PC-3 (cell line): ENCODE results near the gene ZNF236. TPM values are rescaled to one million over a fixed set of nuclear protein-coding genes. Genes with fewer than 3 reads are reported as not detected.

Experiments
- ATAC-seq: fragments of 200-7000 bp; cut with Tn5 transposase; 2 replicates; pipeline ENCODE4 v1.9.1; 2020; ENCODE audit warnings: mild to moderate bottlenecking, moderate library complexity
- BruUV-seq: library from RNA; stranded (reverse); fragments of 400-500 nt; replicated peaks from 2 replicates; lab custom pipeline; 2021; lab: Mats Ljungman, UMichigan
- CTCF ChIA-PET: fragments of 300-600 bp; sonication (Branson Sonifier 250); formaldehyde crosslinking; loops from one replicate; lab custom pipeline; 2022; ENCODE audit warnings: antibody characterized with exemption; lab: Charles Lee
- POLR2A ChIA-PET: fragments of 300-600 bp; sonication (Branson Sonifier 250); formaldehyde crosslinking; loops from one replicate; lab custom pipeline; 2022; ENCODE audit warnings: antibody characterized with exemption; ENCODE audit not compliant: unreplicated experiment; lab: Charles Lee
- DNase-seq: peaks from one replicate; pipeline ENCODE4 v3.0.0-alpha.2; 2015
- H2AFZ ChIP-seq: fragments of 300-600 bp; sonication (generic); 2 replicates; pipeline ENCODE4 v1.6.0; 2016; ENCODE audit warnings: antibody characterized with exemption, low read length
- H3F3A ChIP-seq: fragments of 300-600 bp; sonication (generic); one replicate; pipeline ENCODE4 v1.6.0; 2017; ENCODE audit warnings: antibody characterized with exemption, low read length, control low read depth, mild to moderate bottlenecking; ENCODE audit not compliant: unreplicated experiment
- H3K27ac ChIP-seq: fragments of 300-600 bp; sonication (generic); 2 replicates; pipeline ENCODE4 v1.5.1; 2016; ENCODE audit warnings: mild to moderate bottlenecking, low read length
- H3K27me3 ChIP-seq: fragments of 300-600 bp; sonication (generic); 2 replicates; pipeline ENCODE4 v1.6.1; 2016; ENCODE audit warnings: low read length, mixed read lengths
- H3K36me3 ChIP-seq: fragments of 300-600 bp; sonication (generic); 2 replicates; pipeline ENCODE4 v1.6.1; 2016; ENCODE audit warnings: low read depth, mixed run types, low read length, mixed read lengths
- H3K4me1 ChIP-seq: fragments of 300-600 bp; sonication (generic); 2 replicates; pipeline ENCODE4 v1.5.1; 2016; ENCODE audit warnings: low read length; ENCODE audit not compliant: insufficient read depth
- H3K4me2 ChIP-seq: fragments of 300-600 bp; sonication (generic); 2 replicates; pipeline ENCODE4 v1.6.0; 2016; ENCODE audit warnings: low read length
- H3K4me3 ChIP-seq: fragments of 300-600 bp; sonication (generic); 2 replicates; pipeline ENCODE4 v1.5.1; 2016; ENCODE audit warnings: mild to moderate bottlenecking, low read length, mixed read lengths
- H3K79me2 ChIP-seq: fragments of 300-600 bp; sonication (generic); 2 replicates; pipeline ENCODE4 v1.6.1; 2017; ENCODE audit warnings: low read length, mixed read lengths
- H3K9ac ChIP-seq: fragments of 300-600 bp; sonication (generic); 2 replicates; pipeline ENCODE4 v1.6.0; 2016; ENCODE audit warnings: mild to moderate bottlenecking, low read length
- H3K9me2 ChIP-seq: fragments of 300-600 bp; sonication (generic); replicated peaks from 2 replicates; pipeline ENCODE4 v1.6.1; 2016; ENCODE audit warnings: mixed run types, low read length, mixed read lengths
- H3K9me3 ChIP-seq: fragments of 300-600 bp; sonication (generic); 2 replicates; pipeline ENCODE4 v1.6.1; 2016; ENCODE audit warnings: low read length, mixed read lengths
- H4K20me1 ChIP-seq: fragments of 300-600 bp; sonication (generic); 2 replicates; pipeline ENCODE4 v1.6.1; 2016; ENCODE audit warnings: low read length, mixed read lengths
- CTCF ChIP-seq: fragments of 300-600 bp; sonication (generic); conservative IDR thresholded peaks from 2 replicates; pipeline ENCODE4 v1.5.1; 2017; ENCODE audit warnings: antibody characterized with exemption, low read depth, mild to moderate bottlenecking, low read length
- EZH2 ChIP-seq: fragments of 300-600 bp; sonication (generic); IDR thresholded peaks from one replicate; pipeline ENCODE4 v1.6.1; 2017; ENCODE audit warnings: antibody characterized with exemption, mild to moderate bottlenecking, low read length; ENCODE audit not compliant: unreplicated experiment
- EZH2phosphoT487 ChIP-seq: fragments of 300-600 bp; sonication (generic); IDR thresholded peaks from 2 replicates; pipeline ENCODE4 v1.6.1; 2018; ENCODE audit warnings: mild to moderate bottlenecking, antibody characterized with exemption, low read length, borderline replicate concordance
- intact Hi-C: fragments of 100-400 bp; cut with micrococcal nuclease; formaldehyde crosslinking; loops from 2 replicates; pipeline ENCODE4 v1.9.0; 2023
- total RNA-seq: library from RNA; depleted of rRNA; stranded (reverse); fragments of >200 nt; gene quantifications from 2 replicates; pipeline ENCODE4 v1.2.3, GENCODE V29; 2014

Gene ZNF236
- total RNA-seq, 1 experiment from 2014 or later: 7.7 TPM

- ATAC-seq: no peak
- H3F3A ChIP-seq: no peaks in the 10 kb centered on the region
- H3K27ac ChIP-seq: no peak overlapping the region
- H3K79me2 ChIP-seq: no peaks in the 10 kb centered on the region
- TF ChIP-seq EZH2phosphoT487: no peak
- no peaks in the 10 kb centered on the region for H3K4me1 ChIP-seq
- H3K9ac ChIP-seq: no peak overlapping the region
- H4K20me1 ChIP-seq: no peaks in the 10 kb centered on the region
- intact Hi-C loops: no loop called here
- no peak overlapping the region for H3K4me3 ChIP-seq
- no peak overlapping the region for H3K4me2 ChIP-seq
- H3K9me2 ChIP-seq: no peaks in the 10 kb centered on the region
- ChIA-PET CTCF (no interaction called here), POLR2A (no interaction called here)
- no peak overlapping the region for H2AFZ ChIP-seq
- DNase-seq: no peak
- no peaks in the 10 kb centered on the region for H3K27me3 ChIP-seq
- no peaks in the 10 kb centered on the region for H3K9me3 ChIP-seq
- H3K36me3 ChIP-seq: peaks cover 11% of the 10 kb centered on the region
- no TSS peak for BruUV-seq
These were observed 59.4 kb downstream of the ZNF236 start for GRCh38 chr18:76881744-76882143.

- CTCF ChIA-PET: no interaction called here
- no peaks in the 10 kb centered on the region for H3K27me3 ChIP-seq
- ATAC-seq (no peak), DNase-seq (no peak)
- no peak overlapping the region for H3K4me3 ChIP-seq
- H4K20me1 ChIP-seq: no peaks in the 10 kb centered on the region
- no peaks in the 10 kb centered on the region for H3K9me3 ChIP-seq
- no TSS peak for BruUV-seq
- no peak for TF ChIP-seq CTCF
- TF ChIP-seq EZH2: no peak
- TF ChIP-seq EZH2phosphoT487: no peak
- no peaks in the 10 kb centered on the region for H3K79me2 ChIP-seq
- POLR2A ChIA-PET: no interaction called here
- H3K36me3 ChIP-seq: peaks cover 11% of the 10 kb centered on the region
- no peaks in the 10 kb centered on the region for H3F3A ChIP-seq
- H3K27ac ChIP-seq: no peak overlapping the region
- no peaks in the 10 kb centered on the region for H3K4me1 ChIP-seq
- intact Hi-C loops: no loop called here
- H3K9me2 ChIP-seq: no peaks in the 10 kb centered on the region
- no peak overlapping the region for H3K9ac ChIP-seq
- H3K4me2 ChIP-seq: no peak overlapping the region
- no peak overlapping the region for H2AFZ ChIP-seq
These were observed 59.8 kb downstream of the ZNF236 start for GRCh38 chr18:76882146-76882545.

GRCh38 chr18:76885001-76885400 is 62.6 kb downstream of the ZNF236 start:
- H3K4me2 ChIP-seq: no peak overlapping the region
- no TSS peak for BruUV-seq
- no peaks in the 10 kb centered on the region for H3F3A ChIP-seq
- ChIA-PET CTCF (no interaction called here), POLR2A (no interaction called here)
- H3K36me3 ChIP-seq: peaks cover 14% of the 10 kb centered on the region
- H3K27me3 ChIP-seq: no peaks in the 10 kb centered on the region
- H3K9me2 ChIP-seq: no peaks in the 10 kb centered on the region
- no peaks in the 10 kb centered on the region for H4K20me1 ChIP-seq
- H3K79me2 ChIP-seq: no peaks in the 10 kb centered on the region
- TF ChIP-seq EZH2phosphoT487 (no peak), CTCF (no peak), EZH2 (no peak)
- intact Hi-C loops: no loop called here
- no peak overlapping the region for H2AFZ ChIP-seq
- ATAC-seq (no peak), DNase-seq (no peak)
- no peak overlapping the region for H3K4me3 ChIP-seq
- H3K9ac ChIP-seq: no peak overlapping the region
- no peaks in the 10 kb centered on the region for H3K9me3 ChIP-seq
- H3K27ac ChIP-seq: no peak overlapping the region
- H3K4me1 ChIP-seq: no peaks in the 10 kb centered on the region
